ENCODE results near the gene CHML. TPM values are rescaled to one million over a fixed set of nuclear protein-coding genes. Genes with fewer than 3 reads are reported as not detected.

The CHML gene
- total and polyA plus RNA-seq, 2 of the 8 experiments (the other 6 are each of a cell fraction or from before 2014, with no cell fraction given) = 11.5 to 82.4 TPM

DNA sequence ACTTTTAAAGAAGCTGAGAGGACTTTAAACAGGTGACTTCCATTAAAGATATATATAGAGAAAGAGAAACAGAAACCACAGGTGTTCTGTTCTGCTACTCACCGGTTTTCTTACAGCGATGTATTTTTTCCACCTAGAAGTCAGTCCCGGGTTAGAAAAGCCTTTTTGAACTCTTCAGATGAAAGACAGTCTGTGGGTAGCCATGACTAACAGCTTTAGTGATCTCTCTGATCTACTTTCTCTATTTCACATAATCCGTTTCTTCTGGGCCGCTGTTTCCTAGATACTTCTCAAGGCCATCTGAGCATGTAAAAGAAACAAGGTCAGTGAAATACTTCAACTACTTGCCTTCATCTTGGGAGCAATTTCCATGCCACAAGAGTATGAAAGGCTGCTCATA lies 37.0 kb upstream of the CHML start (continued):
- no peak for TF ChIP-seq YY1 (IDR thresholded peaks at IDR 0.05; ENCODE audit: low read depth, low read length)
- no peak for TF ChIP-seq NANOG (IDR thresholded peaks at IDR 0.05; ENCODE audit: insufficient read depth, low read depth, low read length, poor library complexity, severe bottlenecking)
- no peak for TF ChIP-seq CEBPB (IDR thresholded peaks at IDR 0.05; ENCODE audit: low read depth, low read length)
- no peak for TF ChIP-seq EZH2 (IDR thresholded peaks at IDR 0.05; ENCODE audit: low read depth, low read length, severe bottlenecking)
- no peak for TF ChIP-seq POLR2AphosphoS5 (IDR thresholded peaks at IDR 0.05; ENCODE audit: low read depth, low read length)
- no peak for TF ChIP-seq KDM4A (IDR thresholded peaks at IDR 0.05; ENCODE audit: low read depth, low read length, severe bottlenecking)
- no peak for TF ChIP-seq POU5F1 (IDR thresholded peaks at IDR 0.05; ENCODE audit: low read depth, low read length)
- TF ChIP-seq CTBP2 (IDR thresholded peaks at IDR 0.05; ENCODE audit: borderline replicate concordance, insufficient read depth, insufficient read length, low read length) = no peak
- no peak for TF ChIP-seq HDAC2 (IDR thresholded peaks at IDR 0.05; ENCODE audit: borderline replicate concordance in 1 of 2, low read depth in 2 of 2, low read length in 2 of 2)
- TF ChIP-seq, protein P1, sequence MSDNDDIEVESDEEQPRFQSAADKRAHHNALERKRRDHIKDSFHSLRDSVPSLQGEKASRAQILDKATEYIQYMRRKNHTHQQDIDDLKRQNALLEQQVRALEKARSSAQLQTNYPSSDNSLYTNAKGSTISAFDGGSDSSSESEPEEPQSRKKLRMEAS (IDR thresholded peaks at IDR 0.05) = no peak
- TF ChIP-seq SP2 (IDR thresholded peaks at IDR 0.05; ENCODE audit: low read length) = no peak
- no peak for TF ChIP-seq RBBP5 (IDR thresholded peaks at IDR 0.05; ENCODE audit: borderline replicate concordance, low read depth, low read length)
- TF ChIP-seq SIRT6 (IDR thresholded peaks at IDR 0.05; ENCODE audit: low read length) = no peak
- TF ChIP-seq CHD2 (IDR thresholded peaks at IDR 0.05; ENCODE audit: low read length) = no peak
- TF ChIP-seq, protein P2, sequence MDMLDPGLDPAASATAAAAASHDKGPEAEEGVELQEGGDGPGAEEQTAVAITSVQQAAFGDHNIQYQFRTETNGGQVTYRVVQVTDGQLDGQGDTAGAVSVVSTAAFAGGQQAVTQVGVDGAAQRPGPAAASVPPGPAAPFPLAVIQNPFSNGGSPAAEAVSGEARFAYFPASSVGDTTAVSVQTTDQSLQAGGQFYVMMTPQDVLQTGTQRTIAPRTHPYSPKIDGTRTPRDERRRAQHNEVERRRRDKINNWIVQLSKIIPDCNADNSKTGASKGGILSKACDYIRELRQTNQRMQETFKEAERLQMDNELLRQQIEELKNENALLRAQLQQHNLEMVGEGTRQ (IDR thresholded peaks at IDR 0.05; ENCODE audit: low read length) = no peak
- no peak for TF ChIP-seq TBP (IDR thresholded peaks at IDR 0.05; ENCODE audit: low read depth, low read length)
- no peak for TF ChIP-seq CBX8 (IDR thresholded peaks at IDR 0.05; ENCODE audit: borderline replicate concordance, low read depth, low read length)
- TF ChIP-seq HDAC6 (IDR thresholded peaks at IDR 0.05; ENCODE audit: low read depth, low read length) = no peak

Measured in H1 (cell line).